Measurements from ENCODE around the gene CRTAC1.

CRTAC1 gene

GRCh38 chr10:98030093-98030821 is at the start of gene CRTAC1:
Gene CRTAC1 (minus strand): TSS chr10:98030621. CDS start chr10:98030472, 149 bp downstream.
- FAIRE-seq = no peak

GRCh38 chr10:98078774-98079173 is 48.4 kb upstream of the CRTAC1 start:
- FAIRE-seq = no peak

- FAIRE-seq = no peak
These were observed 46.8 kb upstream of the CRTAC1 start for GRCh38 chr10:98077223-98077622.

GRCh38 chr10:98076086-98076485 is 45.7 kb upstream of the CRTAC1 start:
- no peak for FAIRE-seq

GRCh38 chr10:98074315-98074911 is 44.0 kb upstream of the CRTAC1 start:
- no peak for FAIRE-seq

- FAIRE-seq = no peak
These were observed 36.7 kb upstream of the CRTAC1 start for GRCh38 chr10:98067165-98067564.

GRCh38 chr10:98063740-98064027 is 33.3 kb upstream of the CRTAC1 start:
- no peak for FAIRE-seq

GRCh38 chr10:98062424-98062823 is 32.0 kb upstream of the CRTAC1 start:
- no peak for FAIRE-seq

- no peak for FAIRE-seq
These were observed 29.7 kb upstream of the CRTAC1 start for GRCh38 chr10:98060079-98060478.

- FAIRE-seq = no peak
These were observed 27.9 kb upstream of the CRTAC1 start for GRCh38 chr10:98058295-98058694.

GRCh38 chr10:98055841-98056516 is 25.6 kb upstream of the CRTAC1 start:
- FAIRE-seq = no peak

- no peak for FAIRE-seq
These were observed 16.8 kb upstream of the CRTAC1 start for GRCh38 chr10:98047009-98047741.

GRCh38 chr10:98045785-98046389 is 15.5 kb upstream of the CRTAC1 start:
- FAIRE-seq = no peak

- no peak for FAIRE-seq
These were observed 11.1 kb upstream of the CRTAC1 start for GRCh38 chr10:98041352-98042043.

- FAIRE-seq = no peak
These were observed 9.4 kb upstream of the CRTAC1 start for GRCh38 chr10:98039690-98040381.

- FAIRE-seq = no peak
These were observed 7.9 kb upstream of the CRTAC1 start for GRCh38 chr10:98038288-98038687.

- FAIRE-seq = no peak
These were observed 5.2 kb upstream of the CRTAC1 start for GRCh38 chr10:98035599-98035998.

GRCh38 chr10:98033515-98033914 is 3.1 kb upstream of the CRTAC1 start:
- FAIRE-seq = no peak

GRCh38 chr10:98031440-98031839 is 1.0 kb upstream of the CRTAC1 start:
- no peak for FAIRE-seq

- FAIRE-seq = no peak
These were observed 590 bp upstream of the CRTAC1 start for GRCh38 chr10:98030991-98031431.
